ENCODE results near the gene ESPNL.
"Not testable (repeated sequence)": the region's sequence is repeated elsewhere in the genome, so short reads cannot be mapped to it uniquely, and the experiment has no call there.

The ESPNL gene

DNA sequence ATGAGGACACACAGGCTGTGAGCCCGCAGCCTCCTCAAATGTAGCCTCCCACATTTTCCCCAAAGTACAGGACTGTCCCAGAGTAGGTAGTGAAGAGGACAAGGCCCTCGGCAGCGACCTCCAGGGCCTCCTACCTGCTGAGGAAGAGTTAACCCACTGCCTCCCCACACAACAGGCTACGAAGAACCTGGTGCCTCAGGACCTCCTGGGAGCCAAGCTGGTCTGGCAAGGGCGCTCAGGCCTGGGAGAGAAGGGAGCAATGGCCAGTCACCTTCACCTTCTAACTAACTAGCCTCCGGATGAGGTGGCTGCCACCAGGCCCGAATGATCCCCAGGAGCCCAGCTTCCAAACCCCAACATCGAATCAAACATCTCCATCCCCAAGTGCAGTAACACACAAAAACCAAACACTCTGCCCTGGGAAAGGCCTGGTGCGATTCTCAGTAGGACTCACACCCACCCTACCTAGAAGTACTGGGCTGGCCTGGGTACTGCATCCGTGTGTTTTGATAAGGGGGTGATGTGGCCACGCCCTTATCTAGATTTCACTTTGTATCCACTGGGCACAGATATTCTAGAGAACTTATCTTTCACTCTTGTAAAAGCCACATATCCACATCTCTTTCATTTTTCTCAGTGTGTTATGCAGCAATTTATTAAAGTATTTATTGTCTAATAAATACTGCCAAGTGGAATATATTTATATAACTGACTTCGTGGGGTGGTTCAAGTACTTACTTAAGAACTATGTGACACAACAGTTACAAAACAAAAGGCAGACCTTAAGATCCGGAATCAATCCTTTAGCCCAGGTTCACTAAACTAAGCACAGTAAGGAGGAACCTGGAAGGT, 68.3 kb downstream of the ESPNL start:
- no peak for DNase-seq (ENCODE audit: low read depth in 2 of 3, low spot score in 1 of 3)

- no peak for DNase-seq (ENCODE audit: low read depth in 2 of 3, low spot score in 1 of 3)
Observed at GRCh38 chr2:238169048-238169707, 69.0 kb downstream of the ESPNL start.

GRCh38 chr2:238169708-238170251, 69.6 kb downstream of the ESPNL start:
- DNase-seq (ENCODE audit: low read depth in 2 of 3, low spot score in 1 of 3) = no peak

DNA sequence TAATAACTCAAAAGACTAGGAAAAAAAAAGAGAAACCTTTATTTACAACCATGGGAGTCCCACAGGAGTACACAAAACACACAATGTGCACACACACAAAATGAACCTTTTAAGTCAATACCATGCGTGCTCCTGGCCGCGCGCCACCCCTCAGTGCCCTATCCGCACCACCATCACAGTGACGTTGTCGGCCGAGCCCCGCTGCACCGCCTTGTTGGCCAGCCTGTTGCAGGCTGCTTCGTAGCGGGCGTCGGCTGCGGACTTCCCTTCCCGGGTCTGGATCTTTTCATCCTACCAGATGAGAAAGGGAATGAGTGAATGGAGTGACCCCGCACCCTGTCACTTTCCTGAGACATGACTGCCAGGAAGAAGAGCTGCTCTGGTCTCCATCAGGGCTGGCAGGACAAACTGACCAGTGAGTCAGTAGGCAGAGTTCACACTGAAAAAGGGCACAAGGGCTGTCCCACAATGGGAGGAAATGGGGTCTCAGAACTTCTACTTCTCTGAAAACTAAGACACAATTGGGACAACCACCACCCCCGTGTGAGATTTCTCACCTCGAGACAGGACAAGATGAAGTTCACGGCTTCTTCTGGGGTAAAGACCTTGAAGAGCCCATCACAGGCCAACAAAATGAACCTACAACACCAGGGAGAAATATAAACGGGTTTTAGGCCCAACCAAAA, 70.4 kb downstream of the ESPNL start:
- DNase-seq (ENCODE audit: low read depth in 2 of 3, low spot score in 1 of 3) = no peak

DNA sequence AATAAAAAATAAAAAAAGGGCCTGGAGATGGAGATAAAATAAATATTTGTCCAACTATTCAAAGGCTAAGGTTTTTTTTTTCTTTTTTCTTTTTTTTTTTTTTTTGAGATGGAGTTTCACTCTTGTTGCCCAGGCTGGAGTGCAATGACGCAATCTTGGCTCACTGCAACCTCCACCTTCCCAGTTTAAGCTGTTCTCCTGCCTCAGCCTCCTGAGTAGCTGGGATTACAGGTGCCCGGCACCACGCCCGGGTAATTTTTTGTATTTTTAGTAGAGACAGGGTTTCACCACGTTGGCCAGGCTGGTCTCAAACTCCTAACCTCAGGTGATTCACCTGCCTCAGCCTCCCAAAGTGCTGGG, 70.9 kb downstream of the ESPNL start:
- not testable (repeated sequence) for DNase-seq (ENCODE audit: low read depth in 2 of 3, low spot score in 1 of 3)

GRCh38 chr2:238171575-238172187, 71.5 kb downstream of the ESPNL start:
- DNase-seq (ENCODE audit: low read depth in 2 of 3, low spot score in 1 of 3) = no peak

DNA sequence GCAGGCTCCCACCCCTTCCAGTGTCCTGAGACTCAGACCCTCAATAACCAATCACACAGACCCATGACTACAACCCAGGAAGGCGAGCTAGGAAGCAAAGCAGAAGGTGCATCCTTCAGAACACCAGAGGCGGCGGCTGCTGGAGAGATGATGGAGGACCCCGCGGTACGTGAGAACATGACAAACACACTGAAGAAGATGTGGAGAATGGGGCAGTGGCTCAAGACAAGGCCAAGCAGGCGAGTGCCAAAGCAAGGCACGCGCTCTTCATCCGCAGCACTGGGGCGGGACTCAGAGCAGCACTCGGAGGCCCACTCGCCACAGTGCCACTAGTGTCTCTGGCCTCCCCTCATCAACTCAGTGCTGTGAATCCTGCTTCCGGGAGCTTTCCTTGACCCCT, 72.3 kb downstream of the ESPNL start:
- DNase-seq (ENCODE audit: low read depth in 2 of 3, low spot score in 1 of 3) = no peak

- no peak for DNase-seq (ENCODE audit: low read depth in 2 of 3, low spot score in 1 of 3)
Observed at GRCh38 chr2:238173692-238174091, 73.6 kb downstream of the ESPNL start.

DNA sequence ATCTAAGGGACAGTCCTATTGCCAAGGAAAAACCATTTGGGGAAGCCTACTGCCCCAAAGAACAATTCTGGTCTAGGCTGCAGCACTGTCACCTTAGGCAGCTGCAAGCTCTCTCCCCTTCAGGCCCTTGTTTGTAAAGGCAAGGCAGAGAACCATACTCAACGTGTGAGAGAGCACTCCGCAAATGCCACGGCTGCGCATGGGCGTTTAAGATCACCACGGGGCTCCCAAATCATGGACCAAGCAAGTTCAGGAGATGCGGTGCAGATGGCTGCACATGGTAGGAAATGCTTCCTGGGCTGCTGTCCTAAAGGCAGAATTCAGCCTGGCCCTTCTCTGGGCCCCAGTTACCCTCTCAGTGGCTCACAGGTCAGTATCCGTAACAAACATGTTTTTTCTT, 74.2 kb downstream of the ESPNL start:
- DNase-seq (ENCODE audit: low read depth in 2 of 3, low spot score in 1 of 3) = no peak

DNA sequence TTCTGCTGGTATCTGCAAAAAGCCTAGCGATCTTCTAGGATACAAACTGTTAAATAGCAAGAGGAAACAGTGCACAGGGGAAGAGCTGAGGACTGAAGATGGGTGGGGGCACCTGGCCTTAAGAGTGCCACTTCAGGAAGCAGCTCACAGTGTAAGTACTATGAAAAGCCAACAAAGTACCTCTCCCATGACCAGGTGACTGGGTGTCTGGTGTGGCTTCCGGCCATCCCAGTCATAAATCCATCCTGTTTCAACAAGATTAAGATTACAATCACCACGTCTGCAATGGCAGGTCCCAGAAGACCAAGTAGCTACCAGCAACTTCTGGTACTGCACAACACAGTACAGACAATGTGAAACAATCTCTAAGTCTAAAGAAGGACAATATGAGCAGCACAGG, 74.6 kb downstream of the ESPNL start:
- no peak for DNase-seq (ENCODE audit: low read depth in 2 of 3, low spot score in 1 of 3)

- DNase-seq (ENCODE audit: low read depth in 2 of 3, low spot score in 1 of 3) = no peak
Observed at GRCh38 chr2:238176613-238177012, 76.5 kb downstream of the ESPNL start.

GRCh38 chr2:238180554-238180953, 80.4 kb downstream of the ESPNL start:
- no peak for DNase-seq (ENCODE audit: low read depth in 2 of 3, low spot score in 1 of 3)

GRCh38 chr2:238182362-238182761, 82.2 kb downstream of the ESPNL start:
- DNase-seq (ENCODE audit: low read depth in 2 of 3, low spot score in 1 of 3) = no peak
